Kidney (tissue), 14 donors: ENCODE measurements around the gene C20orf96. TPM values are rescaled to one million over a fixed set of nuclear protein-coding genes. Genes with fewer than 3 reads are reported as not detected.

Experiments used
- DNase-seq, 5 donors: peaks; one replicate each; pipeline ENCODE4 v3.0.0-alpha.2; 2013 to 2020
- FAIRE-seq: peaks from 2 replicates; lab custom pipeline; 2012; peaks lifted over from hg19 to GRCh38; lab: Jason Lieb, UNC
- H3K27ac ChIP-seq, 2 donors: one replicate each; pipeline ENCODE4 v1.7.0; 2013; ENCODE audit warnings: low read depth in 2 of 2, low read length in 2 of 2, inconsistent platforms in 1 of 2
- H3K27me3 ChIP-seq: one replicate; pipeline ENCODE4 v1.7.1; 2013; ENCODE audit warnings: low read length, inconsistent platforms; ENCODE audit not compliant: control insufficient read depth, insufficient read depth
- H3K36me3 ChIP-seq, 3 donors: one replicate each; pipeline versions ENCODE4 v1.7.0 to v1.7.1; 2013; ENCODE audit warnings: low read length in 3 of 3, control low read depth in 1 of 3, inconsistent platforms in 1 of 3; ENCODE audit not compliant: insufficient read depth in 3 of 3, control insufficient read depth in 2 of 3
- H3K4me1 ChIP-seq, 3 donors: one replicate each; pipeline versions ENCODE4 v1.7.0 to v1.7.1; 2013; ENCODE audit warnings: low read length in 3 of 3, inconsistent platforms in 1 of 3, low read depth in 1 of 3; ENCODE audit not compliant: control insufficient read depth in 2 of 3, insufficient read depth in 2 of 3
- H3K4me3 ChIP-seq, 3 donors: one replicate each; pipeline versions ENCODE4 v1.7.0 to v1.8.1; 2013; ENCODE audit warnings: low read length in 3 of 3, control low read depth in 1 of 3, inconsistent platforms in 1 of 3
- H3K9ac ChIP-seq, 3 donors: one replicate each; pipeline versions ENCODE4 v1.7.0 to v1.7.1; 2013; ENCODE audit warnings: low read length in 3 of 3, control low read depth in 1 of 3, inconsistent platforms in 1 of 3
- H3K9me3 ChIP-seq, 3 donors: one replicate each; pipeline versions ENCODE4 v1.7.0 to v1.7.1; 2013; ENCODE audit warnings: low read length in 3 of 3, control low read depth in 1 of 3, inconsistent platforms in 1 of 3; ENCODE audit not compliant: control insufficient read depth in 2 of 3, insufficient read depth in 1 of 3
- intact Hi-C: fragments of 100-400 bp; cut with DNase I; formaldehyde crosslinking; loops from one replicate; pipeline ENCODE4 v1.11.1; 2022
- polyA plus RNA-seq: library from polyadenylated mRNA; stranded (reverse); fragments of 350-450 nt; fragmentation: Illumina TruSeq; extraction: RNeasy Lipid Tissue Mini Kit (QIAGEN cat#74804); gene quantifications from one replicate; pipeline ENCODE4 v1.2.3, GENCODE V29; 2014; ENCODE audit warnings: low read depth, low replicate concordance; ENCODE audit not compliant: insufficient read depth
- total RNA-seq: library from RNA; stranded (reverse); fragmentation: NEBNext Ultra II Directional; extraction: Animal tissue kit (Norgen Biotek cat#: 25700); gene quantifications from one replicate; pipeline ENCODE4 v1.2.1, GENCODE V29; 2021
- TF ChIP-seq, protein P1 (sequence below): IDR thresholded peaks from 3 replicates; pipeline ENCODE4 v1.5.1; 2012; ENCODE audit warnings: mild to moderate bottlenecking, moderate library complexity, borderline replicate concordance; ENCODE audit not compliant: insufficient read depth; ENCODE audit errors: extremely low read depth
- donor health status: control.
- donor health status: control.
- donor health status: control.
- donor health status: control.
- donor health status: control.
- donor health status: DM: yes; HTN: yes; CAD: no.
- donor health status: Normal renal cell carcinoma (clear cell type).

The C20orf96 gene
- total and polyA plus RNA-seq, 2 donors from 2014 or later = 9.4 to 12.5 TPM

GRCh38 chr20:330233-331149, 39.9 kb upstream of the C20orf96 start:
- intact Hi-C loops = no loop called here
- TF ChIP-seq, protein P1, sequence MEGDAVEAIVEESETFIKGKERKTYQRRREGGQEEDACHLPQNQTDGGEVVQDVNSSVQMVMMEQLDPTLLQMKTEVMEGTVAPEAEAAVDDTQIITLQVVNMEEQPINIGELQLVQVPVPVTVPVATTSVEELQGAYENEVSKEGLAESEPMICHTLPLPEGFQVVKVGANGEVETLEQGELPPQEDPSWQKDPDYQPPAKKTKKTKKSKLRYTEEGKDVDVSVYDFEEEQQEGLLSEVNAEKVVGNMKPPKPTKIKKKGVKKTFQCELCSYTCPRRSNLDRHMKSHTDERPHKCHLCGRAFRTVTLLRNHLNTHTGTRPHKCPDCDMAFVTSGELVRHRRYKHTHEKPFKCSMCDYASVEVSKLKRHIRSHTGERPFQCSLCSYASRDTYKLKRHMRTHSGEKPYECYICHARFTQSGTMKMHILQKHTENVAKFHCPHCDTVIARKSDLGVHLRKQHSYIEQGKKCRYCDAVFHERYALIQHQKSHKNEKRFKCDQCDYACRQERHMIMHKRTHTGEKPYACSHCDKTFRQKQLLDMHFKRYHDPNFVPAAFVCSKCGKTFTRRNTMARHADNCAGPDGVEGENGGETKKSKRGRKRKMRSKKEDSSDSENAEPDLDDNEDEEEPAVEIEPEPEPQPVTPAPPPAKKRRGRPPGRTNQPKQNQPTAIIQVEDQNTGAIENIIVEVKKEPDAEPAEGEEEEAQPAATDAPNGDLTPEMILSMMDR = peak; percentile 79
- Histone ChIP-seq H3K4me3 (no peak overlapping the region), H3K36me3 (peaks cover 0 to 5% (median 0%) of the 10 kb centered on the region in 3 donors), H3K9me3 (no peaks in the 10 kb centered on the region), H3K27ac (no peak overlapping the region), H3K4me1 (peaks cover 0 to 12% (median 5%) of the 10 kb centered on the region in 3 donors), H3K9ac (peak overlapping the region in 1 of 3 donors; percentile 4), H3K27me3 (no peaks in the 10 kb centered on the region)
- FAIRE-seq (no peak), DNase-seq (peak in 4 of 5 donors; percentile 69 to 88 (median 74))

GRCh38 chr20:329851-330232, 39.3 kb upstream of the C20orf96 start:
- no peaks in the 10 kb centered on the region for H3K9me3 ChIP-seq
- no peak for FAIRE-seq

DNA sequence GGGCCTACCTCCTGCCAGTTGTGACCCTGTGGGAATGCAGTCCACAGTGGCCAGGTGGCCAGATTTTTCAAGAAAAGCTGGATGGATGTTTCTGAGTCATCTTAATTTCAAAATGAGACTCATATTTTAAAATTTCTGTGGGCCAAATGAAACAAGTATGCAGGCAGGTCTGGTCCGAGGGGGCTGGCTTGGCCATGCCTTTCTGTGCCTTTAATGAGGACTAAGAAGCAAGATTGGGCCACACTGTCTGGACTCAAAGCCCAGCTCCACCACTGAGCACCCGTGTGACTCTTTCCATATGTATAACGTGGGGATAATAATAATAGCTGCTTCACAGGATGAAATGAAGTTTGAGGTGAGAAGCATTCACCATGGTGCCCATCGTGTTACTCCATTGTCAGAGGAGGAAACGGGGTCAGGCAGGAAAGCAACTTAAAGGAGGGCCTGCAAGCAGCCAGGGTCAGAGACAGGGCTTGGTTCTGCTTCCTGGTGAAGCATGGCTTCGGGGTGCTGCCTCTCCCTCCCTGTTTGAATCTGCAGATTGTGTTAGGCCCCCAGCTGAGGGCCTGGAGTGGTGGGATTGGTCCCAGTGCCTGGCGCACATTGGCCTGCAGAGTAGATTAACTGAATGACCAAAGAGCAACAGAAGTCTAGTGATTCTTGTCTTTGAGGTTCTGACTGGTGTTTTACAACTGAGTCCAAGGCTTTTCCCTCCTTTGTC, 38.6 kb upstream of the C20orf96 start:
- H3K27ac ChIP-seq = no peak overlapping the region
- H3K4me3 ChIP-seq = no peak overlapping the region
- TF ChIP-seq, protein P1 = no peak
- peaks cover 0 to 5% (median 0%) of the 10 kb centered on the region in 3 donors for H3K36me3 ChIP-seq
- peak overlapping the region in 1 of 3 donors; percentile 48 for H3K9ac ChIP-seq
- no peak for FAIRE-seq
- no peaks in the 10 kb centered on the region for H3K27me3 ChIP-seq
- H3K9me3 ChIP-seq = no peaks in the 10 kb centered on the region
- DNase-seq = no peak
- intact Hi-C loops = no loop called here
- peaks cover 0 to 12% (median 5%) of the 10 kb centered on the region in 3 donors for H3K4me1 ChIP-seq

More at GRCh38 chr20:329851-330232, 39.3 kb upstream of the C20orf96 start:
- Histone ChIP-seq H3K27ac (no peak overlapping the region), H3K4me3 (no peak overlapping the region), H3K9ac (no peak overlapping the region), H3K27me3 (no peaks in the 10 kb centered on the region), H3K4me1 (peaks cover 0 to 12% (median 5%) of the 10 kb centered on the region in 3 donors), H3K36me3 (peaks cover 0 to 5% (median 0%) of the 10 kb centered on the region in 3 donors)
- DNase-seq = no peak
- TF ChIP-seq, protein P1 = no peak
- intact Hi-C loops = no loop called here
